NCI-H1417 treated with DMSO at 0.1 percent for 48 hours (cell line): ENCODE measurements around the gene PDE1A.

Experiments
- DNase-seq: peaks from one replicate; lab custom pipeline; 2025; lab: John Stamatoyannopoulos, UW

PDE1A gene

GRCh38 chr2:182128821-182129707 lies 297.8 kb downstream of the PDE1A start:
- no peak for DNase-seq

- no peak for DNase-seq
Measured at GRCh38 chr2:182117196-182117595, 309.6 kb downstream of the PDE1A start.

GRCh38 chr2:182116774-182117173 lies 310.1 kb downstream of the PDE1A start:
- no peak for DNase-seq

GRCh38 chr2:182115258-182115657 lies 311.6 kb downstream of the PDE1A start:
- DNase-seq: no peak

GRCh38 chr2:182113334-182113733 lies 313.5 kb downstream of the PDE1A start:
- no peak for DNase-seq

GRCh38 chr2:182110347-182110746 lies 316.5 kb downstream of the PDE1A start:
- DNase-seq: no peak

GRCh38 chr2:182103526-182103925 lies 323.3 kb downstream of the PDE1A start:
- DNase-seq: no peak

GRCh38 chr2:182101263-182101662 lies 325.6 kb downstream of the PDE1A start:
- no peak for DNase-seq

GRCh38 chr2:182098648-182099047 lies 328.2 kb downstream of the PDE1A start:
- no peak for DNase-seq

GRCh38 chr2:182097571-182098164 lies 329.2 kb downstream of the PDE1A start:
- no peak for DNase-seq

- DNase-seq: no peak
Measured at GRCh38 chr2:182090486-182090885, 336.4 kb downstream of the PDE1A start.
